ENCODE data around the gene REV1. TPM values are rescaled to one million over a fixed set of nuclear protein-coding genes. Genes with fewer than 3 reads are reported as not detected.

REV1 gene
- total and polyA plus RNA-seq, 2 of the 13 experiments (the other 11 are each of a cell fraction or from before 2014, with no cell fraction given) = 49.1 to 71.8 TPM

DNA sequence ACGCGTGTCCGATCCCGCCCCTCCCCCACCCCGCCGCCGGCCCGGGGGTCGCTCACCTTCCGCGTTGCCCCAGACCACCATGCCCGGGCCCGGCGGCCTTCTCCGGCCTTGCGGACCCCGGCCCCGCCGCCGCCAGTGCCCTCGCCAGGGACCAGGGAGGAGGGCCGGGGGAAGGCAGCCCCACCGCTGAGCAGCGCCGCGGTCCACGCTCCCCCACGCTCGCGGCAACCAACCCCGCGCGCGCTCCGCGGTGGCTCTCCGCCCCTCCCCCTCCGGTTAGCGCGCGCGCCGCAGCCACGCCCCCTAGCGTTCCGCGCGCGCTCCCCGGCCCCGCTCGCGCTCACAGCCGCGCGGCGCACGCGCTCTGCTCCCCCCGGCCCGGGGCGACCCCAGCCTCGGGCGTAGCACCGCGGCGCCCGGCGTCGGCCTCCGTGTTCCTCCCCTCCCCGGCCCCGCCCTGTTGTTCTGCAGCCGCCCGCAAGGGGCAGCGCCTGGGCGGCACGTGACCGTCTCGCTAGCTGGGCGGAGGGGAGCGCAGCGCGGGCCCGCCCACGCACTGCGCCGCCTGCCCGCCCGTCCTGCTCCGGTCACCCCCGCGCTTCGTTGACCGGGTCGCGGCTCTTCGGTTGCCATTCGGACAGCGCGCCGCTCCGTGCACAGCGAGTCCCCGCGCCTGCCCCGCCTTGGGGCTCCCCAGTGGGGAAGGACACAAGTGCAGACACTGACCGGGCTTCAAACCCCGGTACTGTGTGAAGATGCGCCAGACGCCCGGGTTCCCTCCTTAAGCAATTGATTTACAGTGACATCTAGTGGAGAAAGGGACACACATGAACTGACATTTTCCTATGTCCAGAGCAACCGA is at the start of gene REV1 (continued):
- TF ChIP-seq, protein P1, sequence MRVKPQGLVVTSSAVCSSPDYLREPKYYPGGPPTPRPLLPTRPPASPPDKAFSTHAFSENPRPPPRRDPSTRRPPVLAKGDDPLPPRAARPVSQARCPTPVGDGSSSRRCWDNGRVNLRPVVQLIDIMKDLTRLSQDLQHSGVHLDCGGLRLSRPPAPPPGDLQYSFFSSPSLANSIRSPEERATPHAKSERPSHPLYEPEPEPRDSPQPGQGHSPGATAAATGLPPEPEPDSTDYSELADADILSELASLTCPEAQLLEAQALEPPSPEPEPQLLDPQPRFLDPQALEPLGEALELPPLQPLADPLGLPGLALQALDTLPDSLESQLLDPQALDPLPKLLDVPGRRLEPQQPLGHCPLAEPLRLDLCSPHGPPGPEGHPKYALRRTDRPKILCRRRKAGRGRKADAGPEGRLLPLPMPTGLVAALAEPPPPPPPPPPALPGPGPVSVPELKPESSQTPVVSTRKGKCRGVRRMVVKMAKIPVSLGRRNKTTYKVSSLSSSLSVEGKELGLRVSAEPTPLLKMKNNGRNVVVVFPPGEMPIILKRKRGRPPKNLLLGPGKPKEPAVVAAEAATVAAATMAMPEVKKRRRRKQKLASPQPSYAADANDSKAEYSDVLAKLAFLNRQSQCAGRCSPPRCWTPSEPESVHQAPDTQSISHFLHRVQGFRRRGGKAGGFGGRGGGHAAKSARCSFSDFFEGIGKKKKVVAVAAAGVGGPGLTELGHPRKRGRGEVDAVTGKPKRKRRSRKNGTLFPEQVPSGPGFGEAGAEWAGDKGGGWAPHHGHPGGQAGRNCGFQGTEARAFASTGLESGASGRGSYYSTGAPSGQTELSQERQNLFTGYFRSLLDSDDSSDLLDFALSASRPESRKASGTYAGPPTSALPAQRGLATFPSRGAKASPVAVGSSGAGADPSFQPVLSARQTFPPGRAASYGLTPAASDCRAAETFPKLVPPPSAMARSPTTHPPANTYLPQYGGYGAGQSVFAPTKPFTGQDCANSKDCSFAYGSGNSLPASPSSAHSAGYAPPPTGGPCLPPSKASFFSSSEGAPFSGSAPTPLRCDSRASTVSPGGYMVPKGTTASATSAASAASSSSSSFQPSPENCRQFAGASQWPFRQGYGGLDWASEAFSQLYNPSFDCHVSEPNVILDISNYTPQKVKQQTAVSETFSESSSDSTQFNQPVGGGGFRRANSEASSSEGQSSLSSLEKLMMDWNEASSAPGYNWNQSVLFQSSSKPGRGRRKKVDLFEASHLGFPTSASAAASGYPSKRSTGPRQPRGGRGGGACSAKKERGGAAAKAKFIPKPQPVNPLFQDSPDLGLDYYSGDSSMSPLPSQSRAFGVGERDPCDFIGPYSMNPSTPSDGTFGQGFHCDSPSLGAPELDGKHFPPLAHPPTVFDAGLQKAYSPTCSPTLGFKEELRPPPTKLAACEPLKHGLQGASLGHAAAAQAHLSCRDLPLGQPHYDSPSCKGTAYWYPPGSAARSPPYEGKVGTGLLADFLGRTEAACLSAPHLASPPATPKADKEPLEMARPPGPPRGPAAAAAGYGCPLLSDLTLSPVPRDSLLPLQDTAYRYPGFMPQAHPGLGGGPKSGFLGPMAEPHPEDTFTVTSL (CRISPR knock-in tag; IDR thresholded peaks at IDR 0.05; ENCODE audit: borderline replicate concordance) = no peak
- TF ChIP-seq TRIM24 (CRISPR knock-in tag; IDR thresholded peaks at IDR 0.05) (no peak), SP1 (IDR thresholded peaks at IDR 0.05) (no peak), SP1 (CRISPR knock-in tag; IDR thresholded peaks at IDR 0.05) (no peak; the same call in none of the 2 replicates), MAFF (IDR thresholded peaks at IDR 0.05; ENCODE audit: low read depth, low read length) (no peak), ZC3H4 (CRISPR knock-in tag; IDR thresholded peaks at IDR 0.05; ENCODE audit: borderline replicate concordance) (no peak), ZNF121 (CRISPR knock-in tag; IDR thresholded peaks at IDR 0.05) (0 out of 2 replicates have a peak, but pooled peaks have one; percentile 33), THAP11 (CRISPR knock-in tag; IDR thresholded peaks at IDR 0.05) (peak; percentile 74), ZFP41 (CRISPR knock-in tag; IDR thresholded peaks at IDR 0.05; ENCODE audit: borderline replicate concordance) (0 out of 2 replicates have a peak, but pooled peaks have one; percentile 64), ZNF484 (CRISPR knock-in tag; IDR thresholded peaks at IDR 0.05; ENCODE audit: borderline replicate concordance, low read depth) (no peak), ZNF614 (CRISPR knock-in tag; IDR thresholded peaks at IDR 0.05; ENCODE audit: borderline replicate concordance) (peak; percentile 77), NAIF1 (CRISPR knock-in tag; IDR thresholded peaks at IDR 0.05; ENCODE audit: borderline replicate concordance) (no peak), SOX13 (IDR thresholded peaks at IDR 0.05) (no peak), SOX13 (CRISPR knock-in tag; conservative IDR thresholded peaks at IDR 0.05 in 1 of 2, IDR thresholded peaks at IDR 0.05 in 1 of 2) (no peak), ZNF143 (CRISPR knock-in tag; IDR thresholded peaks at IDR 0.05) (no peak), ZNF367 (CRISPR knock-in tag; IDR thresholded peaks at IDR 0.05; ENCODE audit: borderline replicate concordance) (peak; percentile 11; the same call in 1 of the 2 replicates)
- TF ChIP-seq, protein P2, sequence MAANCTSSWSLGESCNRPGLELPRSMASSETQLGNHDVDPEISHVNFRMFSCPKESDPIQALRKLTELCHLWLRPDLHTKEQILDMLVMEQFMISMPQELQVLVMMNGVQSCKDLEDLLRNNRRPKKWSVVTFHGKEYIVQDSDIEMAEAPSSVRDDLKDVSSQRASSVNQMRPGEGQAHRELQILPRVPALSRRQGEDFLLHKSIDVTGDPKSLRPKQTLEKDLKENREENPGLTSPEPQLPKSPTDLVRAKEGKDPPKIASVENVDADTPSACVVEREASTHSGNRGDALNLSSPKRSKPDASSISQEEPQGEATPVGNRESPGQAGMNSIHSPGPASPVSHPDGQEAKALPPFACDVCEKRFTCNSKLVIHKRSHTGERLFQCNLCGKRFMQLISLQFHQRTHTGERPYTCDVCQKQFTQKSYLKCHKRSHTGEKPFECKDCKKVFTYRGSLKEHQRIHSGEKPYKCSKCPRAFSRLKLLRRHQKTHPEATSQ (CRISPR knock-in tag; IDR thresholded peaks at IDR 0.05; ENCODE audit: borderline replicate concordance) = no peak; the same call in 1 of the 2 replicates
- TF ChIP-seq, protein P3, sequence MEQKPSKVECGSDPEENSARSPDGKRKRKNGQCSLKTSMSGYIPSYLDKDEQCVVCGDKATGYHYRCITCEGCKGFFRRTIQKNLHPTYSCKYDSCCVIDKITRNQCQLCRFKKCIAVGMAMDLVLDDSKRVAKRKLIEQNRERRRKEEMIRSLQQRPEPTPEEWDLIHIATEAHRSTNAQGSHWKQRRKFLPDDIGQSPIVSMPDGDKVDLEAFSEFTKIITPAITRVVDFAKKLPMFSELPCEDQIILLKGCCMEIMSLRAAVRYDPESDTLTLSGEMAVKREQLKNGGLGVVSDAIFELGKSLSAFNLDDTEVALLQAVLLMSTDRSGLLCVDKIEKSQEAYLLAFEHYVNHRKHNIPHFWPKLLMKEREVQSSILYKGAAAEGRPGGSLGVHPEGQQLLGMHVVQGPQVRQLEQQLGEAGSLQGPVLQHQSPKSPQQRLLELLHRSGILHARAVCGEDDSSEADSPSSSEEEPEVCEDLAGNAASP (CRISPR knock-in tag; IDR thresholded peaks at IDR 0.05; ENCODE audit: borderline replicate concordance) = peak; percentile 40; the same call in 1 of the 2 replicates
- TF ChIP-seq, protein P4, sequence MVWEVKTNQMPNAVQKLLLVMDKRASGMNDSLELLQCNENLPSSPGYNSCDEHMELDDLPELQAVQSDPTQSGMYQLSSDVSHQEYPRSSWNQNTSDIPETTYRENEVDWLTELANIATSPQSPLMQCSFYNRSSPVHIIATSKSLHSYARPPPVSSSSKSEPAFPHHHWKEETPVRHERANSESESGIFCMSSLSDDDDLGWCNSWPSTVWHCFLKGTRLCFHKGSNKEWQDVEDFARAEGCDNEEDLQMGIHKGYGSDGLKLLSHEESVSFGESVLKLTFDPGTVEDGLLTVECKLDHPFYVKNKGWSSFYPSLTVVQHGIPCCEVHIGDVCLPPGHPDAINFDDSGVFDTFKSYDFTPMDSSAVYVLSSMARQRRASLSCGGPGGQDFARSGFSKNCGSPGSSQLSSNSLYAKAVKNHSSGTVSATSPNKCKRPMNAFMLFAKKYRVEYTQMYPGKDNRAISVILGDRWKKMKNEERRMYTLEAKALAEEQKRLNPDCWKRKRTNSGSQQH (CRISPR knock-in tag; IDR thresholded peaks at IDR 0.05; ENCODE audit: low read depth) = peak; percentile 94
